Measurements from ENCODE around the gene GTSE1.

The GTSE1 gene

DNA sequence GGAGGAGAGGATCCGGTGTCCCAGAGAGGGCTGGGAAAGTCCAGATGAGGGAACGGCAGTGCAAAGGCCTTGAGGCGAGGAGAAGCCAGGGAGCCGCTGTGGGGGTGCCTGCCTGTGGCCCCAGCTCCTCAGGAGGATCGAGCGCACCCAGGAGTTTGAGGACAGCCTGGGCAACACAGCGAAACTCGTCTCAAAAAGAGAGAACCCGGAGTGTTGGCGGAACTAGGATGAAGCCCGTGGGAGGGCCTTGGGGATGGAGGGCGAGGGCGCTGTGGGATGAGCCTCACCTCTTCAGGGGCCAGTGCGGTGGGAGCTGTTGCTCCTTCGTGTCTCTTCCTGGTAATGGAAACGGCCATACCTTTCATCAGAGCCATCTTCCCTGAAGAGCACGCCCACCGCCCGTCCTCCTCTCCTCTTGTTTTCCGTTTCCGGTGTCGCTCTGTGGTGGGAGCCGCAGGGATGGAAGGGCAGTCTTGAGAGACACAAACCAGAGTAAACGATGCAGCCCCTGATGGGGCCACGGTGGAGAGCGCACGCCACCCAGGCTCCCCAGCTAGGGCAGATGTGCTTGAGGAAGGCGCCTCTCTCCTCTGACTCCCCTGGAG lies 54.6 kb downstream of the GTSE1 start:
- in situ Hi-C loops (cut with MboI; ENCODE audit: low sequenced_read_pairs), result no loop called here

DNA sequence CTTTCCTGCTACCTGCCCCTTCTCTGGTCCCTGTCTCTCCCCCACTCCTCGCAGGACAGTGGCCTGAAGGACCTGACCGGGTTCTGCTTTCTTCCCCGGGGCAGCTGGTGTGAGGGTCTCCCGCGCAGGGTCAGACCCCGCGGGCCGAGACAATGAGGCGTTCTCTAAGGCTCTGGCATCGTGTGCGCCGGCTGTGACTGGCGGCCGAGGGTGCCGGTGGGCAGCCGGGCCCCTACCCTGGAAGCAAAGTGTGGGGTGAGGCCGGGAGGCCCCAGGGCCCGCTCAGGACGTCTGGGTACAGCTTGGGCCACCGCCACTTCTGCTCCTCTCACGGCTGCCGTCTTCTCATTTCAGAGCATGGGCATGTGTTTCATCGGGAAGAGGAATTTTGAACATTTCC lies 55.1 kb downstream of the GTSE1 start:
- in situ Hi-C loops (cut with MboI; ENCODE audit: low sequenced_read_pairs), result no loop called here

DNA sequence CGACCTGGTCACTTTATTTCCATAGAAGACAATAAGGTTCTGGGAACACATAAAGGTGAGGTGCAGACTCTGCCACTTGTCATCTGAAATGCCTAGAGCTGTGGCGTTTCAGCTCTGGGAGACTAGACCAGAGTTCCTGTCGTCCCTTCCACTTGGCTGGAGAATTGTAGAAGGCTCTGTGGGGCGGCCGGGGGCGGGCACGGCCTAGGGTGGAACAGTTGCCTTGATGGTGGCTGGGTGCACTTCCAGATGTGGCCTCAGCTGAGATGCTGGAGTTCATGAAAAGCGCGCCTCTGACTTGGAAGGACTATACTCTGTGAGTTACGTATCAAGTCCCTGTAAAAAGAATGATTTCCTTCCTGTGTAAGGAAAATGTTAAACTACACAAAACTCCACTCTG lies 55.6 kb downstream of the GTSE1 start:
- in situ Hi-C loops (cut with MboI; ENCODE audit: low sequenced_read_pairs), result no loop called here

DNA sequence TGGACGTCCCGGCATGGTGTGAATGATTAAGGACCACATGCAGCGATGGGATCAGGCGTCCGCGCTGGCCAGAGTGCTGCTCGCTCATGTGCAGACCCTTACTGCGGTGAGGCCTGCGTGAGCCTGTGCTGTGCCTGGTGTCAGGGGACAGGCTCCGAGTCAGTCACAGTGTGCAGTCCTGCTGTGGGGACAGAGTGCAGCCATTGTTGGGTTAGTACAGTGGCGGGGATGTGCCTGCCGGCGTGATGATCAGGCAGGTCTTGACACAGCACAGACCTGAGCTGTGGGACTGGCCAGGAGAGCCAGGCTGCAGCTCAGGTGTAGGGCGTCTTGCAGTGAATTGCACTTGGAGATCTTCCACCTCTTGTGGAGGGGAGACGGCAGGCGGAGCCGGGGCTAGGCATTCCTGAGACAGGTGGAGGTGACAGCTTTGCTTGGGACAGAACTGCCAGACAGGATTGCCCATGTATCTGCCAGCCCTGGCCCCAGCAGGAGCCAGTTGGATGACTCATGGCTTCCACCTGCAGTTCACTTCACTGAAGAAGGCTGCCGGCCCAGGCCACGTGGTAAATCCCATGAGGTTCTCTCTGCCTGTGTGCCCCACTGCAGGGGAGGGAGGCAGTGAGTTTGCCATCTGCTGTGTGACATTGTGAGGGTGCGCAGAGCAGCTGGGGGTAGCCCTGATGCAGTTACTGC lies 56.2 kb downstream of the GTSE1 start:
- in situ Hi-C loops (cut with MboI; ENCODE audit: low sequenced_read_pairs), result no loop called here

DNA sequence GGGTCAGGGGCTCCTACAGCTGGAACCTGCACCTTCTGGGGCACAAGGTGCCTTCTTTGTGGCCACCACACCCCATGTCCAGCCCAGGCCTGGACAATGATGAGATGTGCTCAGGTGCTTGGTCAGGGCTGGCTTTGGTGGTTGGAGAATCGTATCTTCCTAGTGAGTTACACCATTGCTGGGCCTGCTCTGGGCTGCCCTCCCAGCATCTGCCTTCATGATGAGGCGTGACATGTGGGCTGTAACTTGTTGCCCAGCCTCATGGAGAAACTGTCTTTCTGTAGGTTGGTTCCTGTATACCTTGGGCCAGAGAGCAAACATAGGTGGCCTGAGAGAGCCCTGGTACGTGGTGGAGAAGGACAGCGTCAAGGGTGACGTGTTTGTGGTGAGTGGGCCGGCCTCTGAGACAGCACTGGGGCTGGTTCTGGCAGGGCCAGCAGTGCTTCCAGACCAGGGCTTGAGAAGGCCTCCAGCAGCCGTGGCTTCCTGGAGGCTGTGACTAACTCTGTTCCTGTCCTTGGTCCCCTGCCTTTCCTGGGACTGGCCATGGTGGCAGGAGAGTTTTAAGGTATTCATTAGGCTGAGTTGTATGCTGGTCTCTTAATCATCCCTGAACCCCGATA lies 56.9 kb downstream of the GTSE1 start:
- in situ Hi-C loops (cut with MboI; ENCODE audit: low sequenced_read_pairs), result no loop called here

DNA sequence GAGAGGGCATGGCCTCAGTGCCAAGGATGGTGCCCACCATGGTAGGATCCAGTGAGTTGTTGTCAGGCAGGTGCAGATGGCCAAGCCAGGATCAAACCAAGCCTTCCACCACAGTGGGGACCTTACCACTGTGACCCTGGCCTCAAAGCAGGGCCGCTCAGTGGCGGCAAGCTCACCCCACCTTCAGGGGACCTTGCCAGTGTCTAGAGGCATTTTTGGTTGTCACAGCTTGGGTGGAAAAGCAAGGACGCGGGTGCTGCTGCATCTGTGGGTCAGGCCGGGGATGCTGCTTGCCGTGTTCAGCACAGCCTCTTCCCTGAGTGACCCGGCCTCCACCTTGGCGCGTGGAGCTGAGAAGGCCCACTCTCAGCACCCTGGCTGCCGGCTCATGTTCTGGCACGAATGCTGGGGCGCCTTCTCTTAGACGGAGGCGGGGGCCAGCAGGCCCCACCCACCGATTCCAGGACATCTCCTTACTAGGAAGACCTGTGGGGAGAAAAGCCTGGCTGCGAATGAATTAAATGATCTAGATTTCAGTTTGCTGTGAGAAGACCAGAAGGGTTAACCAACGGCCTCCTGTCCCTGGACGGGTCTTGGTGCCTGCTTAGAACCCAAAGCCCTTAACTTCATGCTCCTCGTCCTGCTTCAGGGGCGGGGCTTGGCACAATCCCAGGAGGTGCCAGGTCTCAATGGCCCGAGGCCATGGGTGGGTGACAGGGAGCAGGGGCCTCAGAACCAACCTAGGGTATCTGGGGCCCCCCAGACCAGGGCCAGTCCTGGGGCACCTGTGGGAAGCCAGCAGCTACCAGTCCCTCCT lies 57.7 kb downstream of the GTSE1 start:
- in situ Hi-C loops (cut with MboI; ENCODE audit: low sequenced_read_pairs), result no loop called here

DNA sequence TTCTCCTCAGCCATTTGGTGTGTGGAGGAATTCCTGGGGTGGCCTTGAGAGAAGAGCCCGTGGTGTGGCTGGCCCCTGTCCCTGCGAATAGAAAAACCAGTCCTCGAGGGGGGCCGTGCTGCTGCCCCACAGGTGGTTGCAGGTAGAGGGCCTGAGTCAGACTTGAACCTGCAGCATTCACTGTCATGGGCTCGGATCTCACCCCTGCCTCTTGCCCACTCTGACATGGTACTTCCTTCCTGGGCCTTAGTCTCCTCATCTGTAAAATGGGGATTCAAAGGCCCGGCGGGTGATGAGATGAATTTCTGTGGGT lies 58.3 kb downstream of the GTSE1 start:
- in situ Hi-C loops (cut with MboI; ENCODE audit: low sequenced_read_pairs), result no loop called here

DNA sequence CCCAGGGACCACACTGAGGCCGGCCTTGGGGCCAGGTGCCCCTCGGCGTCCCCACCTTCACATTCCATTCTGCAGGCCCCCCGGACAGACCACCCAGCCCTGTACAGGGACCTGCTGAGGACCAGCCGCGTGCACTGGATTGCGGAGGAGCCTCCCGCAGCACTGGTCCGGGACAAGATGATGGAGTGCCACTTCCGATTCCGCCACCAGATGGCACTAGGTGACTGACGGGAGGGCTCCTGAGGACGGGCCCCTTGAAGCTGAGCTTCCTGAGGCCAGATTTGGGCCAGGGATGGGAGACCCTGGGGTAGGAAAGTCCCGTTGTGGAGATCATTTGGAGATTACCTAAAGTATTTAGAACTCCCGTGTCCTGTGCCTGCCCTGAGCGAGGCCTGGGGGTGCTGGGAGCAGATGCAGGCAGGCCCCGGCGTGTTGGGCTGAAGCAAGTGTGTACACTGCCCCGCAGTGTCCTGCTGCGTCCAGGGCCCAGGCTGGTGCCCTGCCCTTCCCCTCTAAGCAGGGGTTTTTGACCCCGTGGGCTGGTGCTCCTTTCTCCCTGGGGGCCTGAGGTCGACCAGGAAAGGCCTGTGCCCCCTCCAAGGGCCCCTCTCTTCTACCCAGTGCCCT lies 58.8 kb downstream of the GTSE1 start:
- in situ Hi-C loops (cut with MboI; ENCODE audit: low sequenced_read_pairs), result no loop called here

DNA sequence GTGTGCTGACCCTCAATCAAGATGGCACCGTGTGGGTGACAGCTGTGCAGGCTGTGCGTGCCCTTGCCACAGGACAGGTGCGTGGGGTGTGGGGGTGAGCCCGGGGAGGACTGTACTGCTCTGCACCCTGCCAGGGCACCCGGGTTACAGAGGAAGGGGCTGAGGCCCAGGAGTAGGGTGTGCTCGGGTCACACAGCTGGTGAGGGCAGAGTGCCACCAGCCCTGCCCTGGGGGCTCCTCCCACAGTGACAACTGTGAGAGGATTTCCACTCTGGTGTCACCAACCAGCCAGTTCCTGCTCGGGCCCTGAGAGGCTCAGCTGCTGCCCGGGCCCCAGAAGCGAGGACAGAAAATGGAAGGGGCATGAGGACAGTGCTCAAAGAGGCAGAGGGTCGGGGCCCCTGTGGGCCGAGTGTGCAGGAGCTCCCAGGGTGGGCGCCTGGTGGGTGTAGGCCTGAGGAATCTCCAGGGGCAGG lies 59.4 kb downstream of the GTSE1 start:
- in situ Hi-C loops (cut with MboI; ENCODE audit: low sequenced_read_pairs), result no loop called here

DNA sequence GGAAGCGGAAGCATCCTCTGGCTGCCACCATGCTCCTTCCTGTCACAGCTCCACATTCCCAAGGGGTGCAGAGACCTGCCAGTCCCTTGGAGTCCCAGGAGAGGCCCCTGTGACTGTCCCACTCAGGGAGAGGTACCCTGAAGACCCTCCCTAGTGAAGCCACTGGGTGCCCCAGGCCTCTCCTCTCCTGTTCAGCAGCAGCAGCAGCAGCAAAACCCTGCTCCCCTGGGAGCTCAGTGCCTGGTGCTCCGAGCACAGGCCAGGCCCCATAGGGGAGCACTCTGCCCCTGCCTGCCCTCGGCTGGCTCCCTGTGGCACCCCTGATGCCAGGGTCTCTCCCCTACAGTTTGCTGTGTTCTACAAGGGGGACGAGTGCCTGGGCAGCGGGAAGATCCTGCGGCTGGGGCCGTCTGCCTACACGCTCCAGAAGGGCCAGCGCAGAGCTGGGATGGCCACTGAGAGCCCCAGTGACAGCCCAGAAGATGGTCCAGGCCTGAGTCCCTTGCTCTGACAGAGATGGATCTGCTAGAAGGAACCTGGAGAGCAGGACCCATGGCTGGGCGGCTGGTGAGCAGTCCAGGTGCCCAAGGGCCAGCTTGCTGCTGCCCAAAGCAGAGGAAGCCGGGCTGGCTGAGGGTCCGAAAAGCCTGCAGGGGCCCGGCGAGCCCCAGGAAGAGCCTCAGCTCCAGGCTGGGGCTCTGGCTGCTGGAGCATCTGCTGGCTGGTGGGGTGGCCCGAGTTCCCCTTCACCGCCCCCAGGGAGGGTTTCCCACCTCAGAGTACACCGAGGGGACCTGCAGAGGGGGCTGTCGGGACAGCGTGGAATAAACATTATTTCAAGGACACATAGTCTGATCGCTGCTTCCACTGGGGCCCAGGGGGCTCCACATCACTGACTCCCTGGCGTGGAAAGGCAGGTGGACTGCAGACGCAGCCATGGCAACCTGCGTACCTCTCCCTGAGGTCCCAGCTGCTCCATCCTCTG lies 60.1 kb downstream of the GTSE1 start:
- in situ Hi-C loops (cut with MboI; ENCODE audit: low sequenced_read_pairs), result no loop called here

DNA sequence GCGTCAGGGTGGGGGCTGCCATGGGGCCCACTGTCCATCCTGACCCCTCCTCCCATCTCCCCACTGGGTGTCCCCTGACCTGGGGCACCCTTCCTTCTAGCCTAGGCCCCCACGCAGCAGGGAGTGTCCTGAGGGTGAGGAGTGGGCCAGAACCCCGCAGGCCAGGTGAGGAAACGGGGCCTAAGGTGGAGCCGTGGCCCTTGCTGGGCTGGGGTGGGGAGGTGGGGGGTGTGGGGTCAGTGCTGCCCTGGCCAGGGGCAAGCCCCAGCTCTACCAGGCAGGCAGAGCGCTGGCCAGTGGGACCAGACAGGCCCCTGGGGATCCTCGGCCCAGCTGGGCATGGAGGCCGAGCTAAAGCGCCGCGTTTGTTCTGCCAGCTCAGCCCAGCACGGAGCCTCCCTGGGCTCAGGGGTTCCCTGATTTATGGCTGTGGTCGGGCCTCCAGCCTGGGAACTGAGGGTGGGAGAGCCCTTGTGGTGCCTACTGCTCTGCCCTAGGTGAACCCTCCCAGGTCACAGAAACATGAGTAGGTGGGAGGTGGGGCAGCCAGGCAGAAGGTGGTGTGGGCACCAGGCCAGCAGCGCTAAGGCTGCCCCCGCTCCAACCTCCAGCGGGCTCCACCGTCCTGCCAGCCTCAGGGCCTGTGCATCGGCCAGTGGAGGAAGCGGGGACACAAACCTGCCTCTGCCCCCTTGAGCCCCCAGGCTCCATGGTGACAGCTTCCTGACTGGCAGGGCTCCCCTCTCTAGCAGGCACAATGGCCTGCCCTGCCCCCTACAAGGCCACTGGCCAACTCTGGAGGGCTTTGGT lies 61.2 kb downstream of the GTSE1 start:
- in situ Hi-C loops (cut with MboI; ENCODE audit: low sequenced_read_pairs), result no loop called here

DNA sequence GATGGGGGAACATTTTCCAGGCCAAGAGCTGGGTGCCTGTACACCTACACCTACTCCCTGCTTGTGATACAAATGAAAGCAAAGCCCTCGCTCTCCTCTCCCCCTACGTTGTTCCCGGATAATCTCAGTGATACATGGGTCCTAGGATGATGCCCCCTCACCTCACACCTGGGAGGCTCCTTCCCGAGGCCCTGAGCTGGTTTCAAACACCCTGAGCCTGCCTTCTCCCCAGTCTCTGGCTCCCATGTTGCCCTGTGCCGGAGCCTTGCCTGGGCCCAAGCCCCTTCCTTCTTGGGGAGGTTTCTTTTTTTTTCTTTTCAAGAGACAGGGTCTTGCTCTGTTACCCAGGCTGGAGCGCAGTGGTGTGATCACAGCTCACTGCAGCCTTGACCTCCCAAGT lies 62.1 kb downstream of the GTSE1 start:
- in situ Hi-C loops (cut with MboI; ENCODE audit: low sequenced_read_pairs), result no loop called here

DNA sequence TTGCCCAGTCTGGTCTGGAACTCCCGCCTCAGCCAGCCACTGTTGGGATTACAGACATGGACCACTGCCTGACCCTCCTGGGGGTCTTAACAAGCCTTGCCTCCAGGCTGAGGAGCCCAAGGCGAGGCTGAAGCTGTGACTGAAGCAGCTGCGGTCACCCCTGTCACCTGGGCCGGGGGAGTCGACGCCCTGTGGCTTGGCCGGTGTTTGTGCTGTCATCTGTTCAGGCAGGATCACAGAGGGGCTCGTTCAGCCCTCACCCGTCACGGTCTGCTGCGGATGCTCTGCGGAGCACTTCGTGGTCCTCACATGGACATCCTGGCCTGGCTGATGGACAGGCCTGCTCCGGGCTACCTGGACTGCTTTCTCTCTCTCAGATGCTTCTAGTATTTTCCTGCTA lies 62.7 kb downstream of the GTSE1 start:
- in situ Hi-C loops (cut with MboI; ENCODE audit: low sequenced_read_pairs), result no loop called here

DNA sequence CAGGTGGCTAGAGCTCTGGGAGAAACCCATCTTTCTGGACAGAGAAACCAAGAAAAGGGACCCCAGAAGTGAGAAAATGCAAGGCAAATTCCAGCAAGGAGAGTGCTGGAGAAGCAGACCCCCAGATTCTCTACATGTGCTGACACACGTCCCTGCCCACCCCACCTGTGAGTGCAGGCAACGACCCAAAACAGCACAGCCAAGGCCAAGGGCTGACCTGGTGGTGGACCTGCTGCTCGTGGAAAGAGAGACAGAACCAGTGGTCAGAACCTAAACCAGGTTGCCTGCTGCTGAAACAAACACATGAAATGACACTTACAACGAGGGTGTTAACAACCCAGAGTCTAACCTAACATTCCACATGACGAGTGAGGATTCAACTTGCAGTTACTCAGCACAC lies 63.4 kb downstream of the GTSE1 start:
- in situ Hi-C loops (cut with MboI; ENCODE audit: low sequenced_read_pairs), result loop anchor here (10.0 kb wide), 1 partner anchor 185 kb away; no protein-coding TSS in a partner anchor

DNA sequence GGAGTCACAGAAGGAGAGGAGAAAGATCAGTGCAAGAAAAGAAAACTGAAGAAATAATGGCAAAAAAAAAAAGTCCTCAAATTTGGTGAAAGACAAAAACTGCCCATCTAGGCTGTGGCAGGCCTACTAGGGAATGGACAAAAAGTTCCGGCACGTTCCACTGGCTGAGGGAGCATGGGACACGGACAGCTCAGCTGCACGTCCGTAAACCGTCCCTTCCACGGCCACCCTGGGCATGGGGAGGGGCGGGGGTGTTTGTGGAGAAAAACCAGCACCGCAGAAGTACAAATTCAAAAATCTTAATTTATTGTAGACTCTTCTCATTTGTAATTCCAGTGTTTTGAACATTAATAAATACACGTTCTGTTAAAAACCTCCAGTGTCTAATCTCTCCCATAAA lies 64.2 kb downstream of the GTSE1 start:
- in situ Hi-C loops (cut with MboI; ENCODE audit: low sequenced_read_pairs), result loop anchor here (10.0 kb wide), 1 partner anchor 184 kb away; no protein-coding TSS in a partner anchor

DNA sequence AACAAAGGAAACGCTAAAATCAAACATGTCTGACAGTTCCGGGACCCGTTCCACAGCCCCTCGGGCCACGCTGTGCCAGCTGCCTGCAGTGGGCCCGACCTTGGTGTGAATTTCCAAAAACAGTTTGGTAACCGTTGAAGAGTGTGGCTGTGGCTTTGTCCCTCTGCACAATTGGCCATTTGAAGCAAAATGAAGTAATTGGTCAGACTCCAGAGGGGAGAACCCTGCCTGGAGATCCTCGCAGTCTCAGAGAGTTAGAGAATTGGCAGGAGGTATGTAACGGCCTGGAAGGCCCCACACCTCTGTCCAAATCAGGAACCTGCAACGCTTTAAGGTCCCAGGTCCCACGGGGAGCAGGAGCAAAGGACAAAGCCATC lies 65.1 kb downstream of the GTSE1 start:
- in situ Hi-C loops (cut with MboI; ENCODE audit: low sequenced_read_pairs), result loop anchor here (10.0 kb wide), 1 partner anchor 183 kb away; no protein-coding TSS in a partner anchor

DNA sequence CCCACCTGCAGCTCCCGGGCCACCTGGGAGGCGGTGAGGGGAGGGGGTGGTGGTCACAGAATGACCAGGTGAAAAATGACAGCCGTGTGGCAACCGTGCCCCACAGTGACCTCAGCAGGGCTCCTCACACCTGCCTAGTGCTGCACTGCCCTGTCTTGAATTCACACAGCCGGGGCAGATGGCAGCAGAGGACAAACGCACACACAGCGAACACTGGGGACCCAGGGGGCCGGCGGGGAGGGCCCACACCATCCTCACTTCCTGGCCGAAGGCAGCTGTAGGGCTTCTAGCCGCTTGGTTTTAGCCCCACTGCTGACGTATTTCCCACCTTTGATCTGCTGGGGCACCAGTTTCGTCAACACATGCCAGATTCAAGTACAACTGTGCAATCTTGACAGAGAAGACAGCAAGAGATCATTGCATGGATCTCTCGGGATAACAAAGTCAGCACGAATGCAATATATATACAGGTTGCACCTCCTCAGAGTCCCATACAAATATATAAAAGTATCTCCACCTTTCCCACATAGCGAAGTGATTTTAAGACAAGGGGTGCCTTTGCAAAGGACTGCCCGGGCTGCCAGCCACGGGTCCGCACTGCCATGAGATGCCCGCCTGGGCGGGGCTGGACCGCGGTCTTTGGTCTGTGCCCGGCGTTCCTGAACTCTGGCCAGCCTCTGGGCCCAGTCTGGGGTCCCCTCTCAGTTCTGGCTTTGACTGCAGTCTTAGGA lies 65.7 kb downstream of the GTSE1 start:
- in situ Hi-C loops (cut with MboI; ENCODE audit: low sequenced_read_pairs), result loop anchor here (10.0 kb wide), 1 partner anchor 182 kb away; no protein-coding TSS in a partner anchor

DNA sequence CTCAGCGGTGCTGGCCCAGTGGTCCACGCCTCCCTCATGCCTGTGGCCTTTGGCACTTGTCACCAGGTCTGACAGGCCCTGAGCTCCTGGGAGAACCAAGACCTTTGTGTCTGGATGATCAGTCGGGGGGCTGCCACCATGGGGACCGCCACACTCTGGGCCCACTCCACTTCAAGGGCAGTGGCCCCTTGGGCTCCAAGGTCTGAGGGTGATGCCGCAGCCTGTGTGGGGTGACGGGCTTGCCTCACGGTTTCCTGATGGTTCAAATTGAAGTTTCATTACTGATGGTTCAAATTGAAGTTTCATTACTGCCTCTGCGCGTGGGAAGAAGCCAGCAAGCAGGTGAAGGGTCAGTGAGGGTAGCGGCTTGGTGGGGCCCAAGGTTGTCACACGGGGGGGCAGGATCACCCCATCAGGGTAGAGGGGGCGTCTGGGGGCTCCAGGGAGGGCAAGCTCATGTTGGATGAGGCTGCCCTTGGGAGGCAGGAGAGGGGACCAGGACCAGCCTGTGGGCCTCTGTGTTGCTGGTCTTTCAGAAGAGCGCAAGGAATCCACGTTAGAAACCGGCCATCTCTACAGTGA lies 66.4 kb downstream of the GTSE1 start:
- in situ Hi-C loops (cut with MboI; ENCODE audit: low sequenced_read_pairs), result loop anchor here (10.0 kb wide), 1 partner anchor 182 kb away; no protein-coding TSS in a partner anchor
